CD1c-positive myeloid dendritic cell (primary cell): ENCODE measurements around the gene ITIH3.

Experiments
- DNase-seq: peaks from one replicate; pipeline ENCODE4 v3.0.0-alpha.2; 2016; ENCODE audit errors: extremely low spot score

ITIH3 gene

DNA sequence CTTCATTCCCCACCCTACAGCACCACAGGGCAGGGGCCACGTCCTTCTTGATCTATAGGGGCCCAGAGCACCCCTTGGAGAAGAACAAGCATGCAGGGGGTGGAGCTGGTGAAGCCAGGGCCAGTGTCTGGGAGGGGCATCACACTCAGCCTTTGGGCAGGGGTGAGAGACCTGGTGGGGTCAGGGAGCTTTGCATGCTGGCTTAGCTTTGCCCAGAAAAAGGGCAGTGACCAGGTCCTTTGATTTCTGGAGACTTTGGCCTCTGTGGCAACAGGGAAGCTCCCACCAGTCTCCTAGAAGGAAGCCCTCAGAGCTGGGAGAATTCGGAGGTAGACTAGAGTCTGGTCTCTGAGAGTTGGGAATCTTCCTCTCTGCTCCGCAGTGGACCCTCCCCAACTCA is 34.9 kb downstream of the ITIH3 start:
- DNase-seq = no peak

DNA sequence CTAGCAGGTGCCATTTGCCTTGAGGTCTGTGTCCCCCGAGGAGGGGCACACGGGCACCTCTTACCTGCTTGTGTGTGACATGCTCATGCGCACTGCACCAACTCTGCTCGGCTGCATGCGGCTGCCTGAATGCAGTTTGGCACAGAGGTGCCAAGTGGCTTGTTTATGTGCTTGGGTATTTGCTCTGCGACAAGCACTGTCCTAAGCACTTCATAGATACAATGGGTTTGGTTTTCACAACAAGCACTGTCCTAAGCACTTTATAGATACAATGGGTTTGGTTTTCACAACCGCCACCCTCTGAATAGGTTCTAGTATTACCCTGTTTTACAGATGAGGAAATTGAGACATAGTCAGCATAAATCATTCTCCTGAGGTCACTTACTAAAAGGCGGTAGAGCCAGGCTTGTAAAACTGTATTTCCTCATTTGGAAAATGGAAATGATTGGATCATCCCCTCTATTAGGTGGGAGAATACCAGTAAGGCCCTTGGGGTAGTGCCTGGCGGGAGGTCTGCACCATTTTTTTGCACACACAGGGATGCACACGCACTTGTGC is 35.4 kb downstream of the ITIH3 start:
- DNase-seq = no peak

DNA sequence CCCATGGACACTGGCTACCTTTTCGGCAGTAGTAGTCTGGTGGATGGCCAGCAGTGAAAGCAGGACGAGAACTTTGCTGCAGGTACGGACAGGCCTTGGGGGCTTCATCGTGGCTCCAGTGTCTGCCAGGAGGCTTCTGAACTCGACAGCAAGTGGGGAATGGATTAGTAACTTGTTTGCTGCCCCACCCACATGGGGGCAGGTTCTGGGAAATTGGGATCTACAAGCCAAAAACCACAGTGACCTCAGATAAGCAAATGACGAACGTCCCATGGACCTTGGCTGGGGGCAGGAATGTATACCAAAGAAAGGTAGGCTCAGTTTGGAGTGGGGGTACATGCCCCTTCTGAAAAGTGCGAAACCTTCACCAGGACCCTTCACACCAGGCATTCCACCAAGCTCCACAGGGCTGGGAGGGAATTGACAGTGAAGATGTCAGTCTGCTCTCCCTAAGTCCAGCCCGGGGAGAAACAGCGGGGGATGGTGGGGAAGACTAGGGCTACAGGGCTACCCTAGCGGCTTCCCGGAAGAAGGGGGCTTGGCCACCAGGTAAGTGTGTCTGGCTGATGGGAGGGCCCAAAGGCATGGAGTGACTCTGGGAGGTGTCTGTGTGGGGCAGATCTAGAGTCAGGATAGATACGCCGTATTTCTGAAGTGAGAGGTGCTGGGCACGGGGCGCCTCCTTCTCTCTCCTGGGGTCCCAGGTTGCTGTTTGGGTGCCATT is 36.1 kb downstream of the ITIH3 start, which contains the start of gene ITIH4:
TSS of gene ITIH4 (minus strand) at position 138 of the 724 bp plus-strand sequence. CDS start at position 108, 30 bp downstream.
- no peak for DNase-seq

DNA sequence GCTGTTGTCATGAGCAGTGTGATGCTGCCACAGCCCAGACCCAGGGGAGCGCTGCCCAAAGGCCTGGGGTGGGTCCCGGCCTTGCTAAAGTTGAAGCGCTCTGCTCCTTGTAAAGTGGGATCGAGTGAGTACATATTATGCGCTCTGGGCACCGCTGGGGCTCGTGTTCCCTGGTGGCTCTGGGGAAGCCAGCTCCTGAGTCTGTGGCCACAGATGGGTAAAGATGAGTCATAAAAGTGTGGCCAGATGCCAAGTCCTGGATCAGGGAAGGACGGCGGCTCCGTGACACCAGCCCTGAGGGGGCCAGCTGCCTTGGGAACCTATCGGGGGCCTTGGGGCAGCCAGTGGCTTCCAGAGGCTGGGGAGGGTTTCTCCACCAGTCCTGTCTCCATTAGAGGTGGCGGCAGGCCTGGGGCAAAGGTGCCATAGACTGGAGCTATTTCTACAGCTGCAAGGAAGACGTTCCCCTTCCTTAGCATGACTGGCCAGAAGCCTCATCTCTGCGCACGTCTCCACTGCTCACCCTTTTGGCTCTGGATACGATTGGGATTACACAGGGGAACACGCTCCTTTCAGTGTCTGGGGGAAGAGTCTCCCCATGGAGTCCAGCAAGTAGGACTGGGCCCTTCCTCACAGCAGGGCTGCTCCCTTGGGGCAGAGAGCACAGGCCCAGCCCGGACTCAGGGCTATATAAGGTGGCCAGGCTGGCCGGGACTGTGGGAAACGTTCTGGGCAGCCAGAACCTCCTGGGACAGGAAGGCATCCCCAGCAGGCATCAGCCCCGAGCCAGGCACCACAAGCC is 37.1 kb downstream of the ITIH3 start:
- peak; percentile 48 for DNase-seq

DNA sequence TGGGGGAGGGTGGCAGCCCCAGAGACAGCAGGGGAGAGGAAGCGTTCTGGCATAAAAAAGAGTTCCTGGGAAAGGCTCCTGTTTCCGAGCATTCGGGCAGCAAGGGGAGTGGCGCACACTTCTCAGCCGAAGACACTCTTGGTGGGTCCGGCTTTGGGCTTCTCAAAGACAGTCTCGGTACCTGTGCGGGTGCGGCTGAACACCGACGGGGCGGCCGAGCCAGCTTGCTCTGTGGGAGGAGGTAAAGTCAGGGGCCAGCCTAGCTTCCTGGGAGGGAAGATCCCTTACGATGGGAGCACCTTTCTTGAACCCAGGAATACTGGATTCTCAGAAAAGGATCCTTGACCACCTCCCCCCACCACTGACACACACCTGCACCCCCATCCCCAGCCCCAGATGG is 38.6 kb downstream of the ITIH3 start:
- no peak for DNase-seq

DNA sequence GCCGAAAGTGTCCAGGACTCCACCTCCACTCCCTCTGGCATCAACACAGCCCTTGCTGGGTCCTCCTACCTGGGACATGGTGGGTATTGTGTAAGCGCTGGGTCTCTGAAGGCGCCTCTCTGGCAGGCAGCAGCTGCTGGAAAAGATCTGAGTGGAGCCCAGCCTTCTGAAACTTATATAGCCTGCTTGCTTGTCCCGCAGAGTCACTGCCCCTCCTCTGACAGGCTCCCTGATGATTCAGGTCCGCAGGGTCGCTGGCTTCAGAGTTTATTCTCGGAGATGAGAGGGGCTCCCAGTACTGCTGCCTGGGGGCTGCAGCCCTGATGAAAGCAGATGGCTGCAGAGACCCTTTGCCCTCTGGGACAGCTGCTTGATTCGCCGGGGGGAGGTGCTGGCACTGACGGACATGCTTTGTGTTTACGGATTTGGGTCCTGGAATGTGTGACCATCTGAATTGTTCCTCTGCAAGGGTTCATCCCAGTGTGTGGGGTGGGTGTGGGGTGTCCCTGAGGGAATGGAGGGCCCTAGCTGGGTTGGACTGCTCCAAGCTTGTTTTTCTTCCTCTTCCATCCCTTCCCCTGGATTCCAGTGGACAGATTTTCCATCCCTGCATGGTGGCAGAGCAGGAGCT is 40.4 kb downstream of the ITIH3 start, which contains the start of gene MUSTN1:
TSS of gene MUSTN1 (minus strand) at position 149 of the 631 bp plus-strand sequence. CDS start at position 78, 71 bp downstream.
- no peak for DNase-seq

DNA sequence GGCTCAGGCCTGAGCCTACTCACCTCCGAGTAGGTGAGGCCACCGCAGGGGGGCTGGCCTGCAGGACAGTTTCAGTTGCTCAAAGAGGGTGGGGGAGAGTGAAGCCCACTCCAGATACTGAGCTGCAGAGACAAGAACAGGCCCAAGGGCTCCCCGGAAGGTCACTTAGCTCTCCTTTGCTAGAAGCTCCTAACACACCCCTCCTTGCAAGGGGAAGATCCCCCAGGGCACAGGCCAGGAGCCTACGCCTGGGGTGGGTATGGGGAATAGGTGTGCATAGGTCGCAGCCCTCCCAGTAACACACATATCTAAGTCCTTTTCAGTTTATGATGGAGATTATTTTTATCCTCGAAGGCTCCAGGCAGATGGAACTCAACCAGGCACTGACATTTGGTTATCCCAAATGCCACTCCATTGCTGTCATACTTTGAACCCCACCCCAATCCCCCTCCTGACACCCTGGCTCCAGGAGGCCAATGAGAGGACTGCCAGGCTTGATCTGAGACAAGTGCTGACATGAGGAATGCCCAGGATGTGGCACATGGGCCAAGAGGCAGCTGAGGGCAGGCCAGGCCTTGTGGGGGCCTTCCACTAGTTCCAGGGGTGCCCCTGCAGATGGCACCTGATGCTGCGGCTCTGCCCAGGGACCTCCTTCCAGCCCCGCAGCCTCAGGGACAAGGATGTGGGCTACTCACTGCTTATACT is 41.3 kb downstream of the ITIH3 start:
- DNase-seq = no peak

DNA sequence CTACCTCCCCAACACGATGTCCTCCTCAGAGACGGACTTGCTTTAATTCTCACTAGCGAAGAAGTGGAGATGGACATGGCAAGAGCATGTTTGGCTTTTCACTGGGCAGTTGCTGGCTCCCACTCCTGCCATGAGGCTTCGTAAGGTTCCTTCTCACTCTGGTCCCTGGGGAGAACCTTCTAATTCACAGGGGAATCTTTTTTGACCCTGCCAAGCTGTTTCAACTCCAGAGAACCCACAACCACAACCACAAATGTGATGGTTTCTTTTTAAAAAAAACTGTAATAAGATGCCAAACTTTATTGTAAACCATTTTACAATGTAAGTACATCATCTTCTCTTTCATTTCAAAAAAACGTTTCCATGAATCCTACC is 41.9 kb downstream of the ITIH3 start:
- no peak for DNase-seq

DNA sequence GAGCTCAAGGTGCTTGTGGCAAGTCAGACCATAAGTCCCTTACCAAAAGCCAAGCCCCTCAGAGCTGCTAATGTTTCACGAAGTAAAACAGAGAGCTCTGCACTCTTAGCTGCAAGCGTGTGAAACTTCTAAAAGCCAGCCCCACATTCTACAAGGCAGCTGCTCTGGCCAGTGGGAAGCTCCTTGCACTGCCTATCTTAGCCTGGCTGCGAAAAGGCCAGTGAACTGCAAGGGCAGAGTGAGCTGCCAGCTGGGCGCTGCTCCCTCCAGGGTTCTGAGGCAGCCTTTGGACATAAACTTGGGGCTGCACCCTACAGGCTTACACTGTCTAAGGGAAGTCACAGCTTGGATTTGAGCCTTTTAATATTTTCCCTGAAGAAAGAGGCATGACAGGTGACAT is 42.4 kb downstream of the ITIH3 start:
- DNase-seq = no peak

DNA sequence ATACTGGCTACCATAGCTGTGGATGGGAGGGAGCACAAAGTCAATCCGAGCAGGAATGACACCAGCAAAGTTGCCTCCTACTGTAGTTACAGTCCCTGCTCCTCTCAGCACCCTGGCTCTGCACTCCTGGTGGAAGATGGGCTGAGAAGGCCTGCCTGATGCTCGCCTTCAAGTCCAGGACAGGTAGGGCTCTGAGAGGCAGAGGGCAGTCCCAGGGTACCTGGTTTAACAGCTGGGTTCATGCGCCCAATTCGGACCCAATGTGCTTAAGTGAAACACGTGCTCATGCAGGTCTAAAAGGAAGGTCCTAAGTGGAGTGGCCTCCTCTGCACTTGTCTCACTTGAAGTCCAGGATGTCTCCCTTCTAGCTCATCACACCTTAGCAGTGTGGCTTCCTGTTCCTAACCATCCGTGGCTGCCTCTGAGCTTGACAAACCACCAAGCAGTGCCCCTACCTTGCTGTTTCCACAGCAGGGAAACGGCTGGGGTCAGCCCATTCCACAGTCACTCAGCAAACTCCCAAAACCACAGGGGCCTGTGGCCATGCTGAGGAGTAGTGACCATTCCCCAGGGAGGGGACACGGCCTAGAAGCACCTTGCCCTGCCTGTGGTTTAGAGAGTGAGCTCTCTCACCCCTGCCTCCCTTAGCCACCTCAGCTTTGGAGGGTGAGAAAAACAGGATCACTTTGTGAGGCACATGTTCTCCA is 44.1 kb downstream of the ITIH3 start:
- no peak for DNase-seq

DNA sequence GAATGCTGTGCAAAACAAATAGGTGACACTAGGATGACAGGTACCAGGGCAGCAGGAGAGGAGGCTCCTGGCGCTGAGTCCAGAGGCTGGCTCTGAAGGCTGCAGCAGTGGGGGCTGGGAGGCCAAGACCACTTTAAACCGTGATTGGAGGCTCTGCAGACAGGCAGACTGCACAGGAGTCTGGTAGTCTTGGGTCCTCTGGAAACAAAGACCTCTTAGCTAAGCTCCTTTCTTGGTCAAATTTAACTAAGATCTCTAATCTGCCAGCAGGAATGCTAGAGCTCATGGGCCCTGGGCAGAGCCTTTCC is 44.6 kb downstream of the ITIH3 start:
- DNase-seq = no peak

DNA sequence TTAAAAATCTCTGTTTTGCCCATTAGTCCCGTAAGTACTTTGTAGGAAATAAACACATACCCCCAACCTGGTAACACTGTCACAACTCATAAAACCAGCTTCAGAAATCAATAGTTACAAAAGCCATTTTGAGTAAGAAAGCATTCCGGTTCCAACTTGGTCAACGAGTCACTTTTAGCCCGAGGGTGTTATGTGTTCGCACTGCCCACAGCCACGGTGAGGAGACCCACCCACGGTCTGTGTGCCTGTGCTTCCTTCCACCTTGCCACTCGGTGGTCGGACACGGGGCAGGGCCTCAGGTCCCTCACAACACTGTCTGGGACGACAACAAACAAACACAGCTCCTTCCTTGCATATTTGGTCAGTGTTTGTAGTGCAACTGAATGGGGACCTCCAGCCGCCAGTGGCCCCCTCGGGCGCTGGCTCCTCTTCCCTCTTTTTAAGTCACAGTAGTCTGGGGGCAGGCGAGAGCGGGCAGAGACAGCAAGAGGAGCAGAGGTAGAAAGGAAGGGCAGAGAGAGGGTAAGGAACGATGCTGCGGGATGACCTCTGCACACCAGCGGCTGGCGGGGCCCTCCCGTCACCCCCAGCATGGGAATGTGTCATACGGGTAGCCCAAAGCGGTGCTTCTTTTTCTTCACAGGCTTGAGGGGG is 45.4 kb downstream of the ITIH3 start:
- peak; percentile 8 for DNase-seq

DNA sequence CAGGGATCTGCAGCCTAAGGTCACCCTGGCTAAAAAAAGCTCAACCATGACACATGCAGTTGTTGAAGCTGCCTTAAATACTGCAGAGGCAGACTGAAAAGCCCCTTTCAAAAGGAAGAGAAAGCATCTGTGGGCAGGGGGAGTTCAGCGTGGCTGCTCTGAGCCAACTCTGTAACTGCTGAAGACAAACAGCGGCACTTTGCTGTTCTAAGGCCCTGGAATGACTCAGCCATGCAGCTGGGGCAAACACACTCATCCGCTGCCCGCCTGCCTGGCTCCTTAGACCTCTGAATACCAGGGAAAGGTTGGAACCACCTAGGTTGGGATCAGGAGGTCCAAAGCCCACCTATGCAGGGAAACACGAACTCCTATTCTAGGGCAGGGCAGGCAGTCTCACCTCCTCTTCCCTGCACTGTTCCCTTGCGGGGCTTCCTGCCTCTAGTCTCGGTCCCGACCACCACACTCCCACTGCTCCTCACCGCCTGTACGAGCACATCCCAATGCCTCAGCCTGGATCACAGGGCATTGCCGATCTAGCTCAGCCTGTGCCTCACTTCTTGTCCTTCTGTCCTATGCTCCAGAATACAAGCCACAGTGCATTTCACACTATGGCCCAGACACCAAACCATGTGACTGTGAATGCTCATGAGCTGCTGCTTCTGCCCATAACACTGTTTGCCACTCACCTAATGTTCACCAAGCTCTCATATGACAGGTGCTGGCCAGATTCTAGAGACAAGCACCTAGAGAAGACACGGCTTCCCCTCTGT is 46.8 kb downstream of the ITIH3 start:
- no peak for DNase-seq

DNA sequence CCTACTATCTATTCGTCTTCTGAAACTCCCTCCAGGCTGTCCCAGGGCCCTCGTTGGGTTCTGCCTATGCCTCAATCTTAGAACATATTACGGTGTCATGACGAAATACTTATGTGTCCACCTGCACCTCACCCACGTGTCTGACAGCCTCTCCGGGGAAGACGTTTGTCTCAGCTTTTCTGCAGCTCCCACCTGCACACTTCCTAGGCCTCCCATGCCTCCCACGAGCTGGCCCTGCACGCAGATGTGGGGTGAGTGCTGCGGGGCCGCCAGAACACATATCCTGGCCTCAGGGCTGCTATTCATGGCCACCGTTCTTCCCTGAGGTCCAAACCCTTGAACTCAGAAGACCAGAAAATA is 47.4 kb downstream of the ITIH3 start:
- DNase-seq = no peak

DNA sequence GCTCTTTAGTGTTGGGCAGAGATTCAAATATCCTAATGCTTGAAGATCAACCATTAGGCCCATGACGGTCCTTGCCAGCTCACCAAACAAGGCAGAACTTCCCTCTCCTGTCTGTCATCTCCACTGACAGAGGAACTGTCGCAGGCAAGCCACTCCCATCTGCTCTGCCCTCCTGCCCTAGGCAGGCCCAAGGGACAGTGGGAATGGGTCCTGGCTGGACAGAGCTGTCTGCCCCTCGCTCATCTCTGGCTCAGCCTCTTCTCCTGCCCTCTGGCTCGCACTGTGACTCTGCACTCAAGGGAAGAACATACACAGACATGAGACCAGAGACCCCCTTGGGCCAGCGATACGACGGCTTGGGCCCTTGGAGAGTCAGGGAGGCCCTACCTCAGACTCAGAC is 47.8 kb downstream of the ITIH3 start:
- peak; percentile 56 for DNase-seq

DNA sequence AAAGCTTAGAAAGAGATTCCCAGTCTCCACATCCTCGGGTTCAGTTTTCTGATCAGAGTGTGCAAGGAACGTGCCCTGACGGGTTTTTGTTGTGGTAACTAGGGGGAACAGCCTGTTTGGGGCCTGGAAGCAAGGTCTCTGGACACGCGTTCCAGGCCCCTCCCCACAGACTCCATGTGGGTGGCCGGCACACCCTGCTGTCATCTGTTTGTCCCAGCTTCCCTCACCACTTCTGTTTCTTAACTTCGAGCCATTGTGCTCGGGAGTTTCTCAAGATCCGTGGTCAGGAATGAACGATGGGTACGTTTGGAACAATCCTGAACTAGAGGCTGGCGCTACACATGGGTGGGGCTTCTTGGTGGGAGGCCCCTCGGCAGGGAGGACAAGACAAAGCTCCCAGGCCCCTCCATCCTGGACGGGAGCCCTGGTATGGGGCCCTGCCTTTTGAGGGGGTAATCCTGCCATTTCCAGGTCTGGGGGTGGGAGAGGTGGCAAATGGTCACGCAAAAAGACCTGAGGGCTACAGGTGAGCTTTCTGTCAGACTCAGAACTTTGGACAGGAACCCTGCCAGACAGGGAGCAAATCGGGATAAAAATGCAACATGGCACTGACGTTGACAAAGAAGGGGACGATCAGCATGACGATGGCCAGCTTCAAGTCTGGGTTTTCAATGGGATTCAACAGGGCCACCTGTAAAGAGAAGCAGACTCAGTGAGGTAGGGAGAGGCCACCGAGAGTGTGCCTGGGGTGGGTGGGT is 48.7 kb downstream of the ITIH3 start:
- peak; percentile 70 for DNase-seq

DNA sequence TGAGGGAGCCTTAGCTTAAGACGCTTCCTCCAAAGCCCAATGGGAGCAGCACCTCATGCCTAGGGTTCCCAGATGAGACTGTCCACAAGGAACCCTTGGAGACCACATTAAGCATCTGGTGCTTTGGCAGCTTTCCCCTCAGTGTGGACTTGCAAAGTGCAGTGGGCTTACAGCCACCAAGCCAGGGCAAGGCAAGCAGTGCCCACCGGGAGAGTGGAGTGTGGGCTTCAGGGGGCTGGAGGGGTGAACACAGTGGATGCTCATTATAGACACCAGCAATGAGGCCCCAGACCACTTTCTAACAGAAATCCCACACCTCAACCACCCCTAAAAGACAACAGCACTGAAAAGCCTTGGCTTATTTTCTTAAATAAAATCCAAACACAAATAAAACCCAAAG is 49.3 kb downstream of the ITIH3 start:
- no peak for DNase-seq

DNA sequence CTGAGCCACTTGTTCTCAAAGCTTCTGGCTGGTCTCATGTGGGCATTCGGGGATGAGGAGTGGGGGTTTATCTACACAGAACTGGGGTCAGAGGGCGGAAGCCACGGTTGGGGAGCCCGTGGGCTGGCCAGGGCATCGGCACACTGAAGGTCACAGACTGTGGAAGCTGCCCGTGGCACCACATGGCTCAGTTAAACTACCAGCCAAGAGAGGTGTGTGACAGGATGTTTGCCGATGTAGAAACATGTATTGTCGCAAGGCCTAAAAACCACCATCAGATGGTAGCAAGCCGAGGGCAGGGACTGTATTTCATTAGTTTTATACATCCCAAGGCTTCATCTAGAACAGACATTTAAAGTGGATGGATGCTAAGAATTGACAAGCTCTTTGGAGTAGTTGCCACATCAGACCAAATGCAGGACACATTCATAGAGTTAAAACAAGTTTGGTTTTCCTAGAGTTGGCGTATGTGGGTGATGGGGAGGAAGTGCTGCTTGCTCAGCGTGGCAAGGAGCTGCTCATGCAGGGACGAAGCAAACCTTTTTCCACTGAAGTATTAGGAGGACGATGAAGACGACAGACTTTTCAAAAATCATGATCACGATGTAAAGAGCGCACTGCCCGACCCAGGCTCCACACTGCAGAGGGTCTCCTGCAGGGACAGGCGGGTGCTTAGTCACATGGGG is 49.8 kb downstream of the ITIH3 start:
- DNase-seq = peak; percentile 65

DNA sequence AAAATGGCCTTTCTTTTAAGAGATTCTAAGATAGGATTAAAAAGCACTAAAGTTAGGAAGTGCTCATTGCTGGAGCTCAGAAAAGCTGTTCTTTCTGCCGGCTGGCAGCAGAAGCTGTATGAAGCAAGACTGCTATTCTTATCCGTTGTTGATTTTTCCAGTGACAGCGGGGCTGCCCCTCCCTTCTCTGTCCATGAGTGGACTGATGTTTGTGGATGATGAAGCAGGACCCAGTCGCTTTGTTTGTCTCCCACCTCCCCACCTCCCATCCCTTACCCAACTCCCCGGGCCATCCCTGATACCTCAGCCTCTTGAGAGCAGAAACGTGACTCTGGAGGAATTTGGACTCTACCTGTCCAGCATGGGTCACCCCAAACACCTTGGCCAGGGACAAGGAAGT is 50.6 kb downstream of the ITIH3 start:
- peak; percentile 18 for DNase-seq
